Chondrocyte (in vitro differentiated cells): ENCODE measurements around the gene RNF128. TPM values are rescaled to one million over a fixed set of nuclear protein-coding genes. Genes with fewer than 3 reads are reported as not detected.

Experiments
- DNase-seq: peaks from one replicate; pipeline ENCODE4 v3.0.0; 2021; ENCODE audit warnings: mixed read lengths, low spot score
- H3K27ac Mint-ChIP-seq: one replicate; pipeline ENCODE4 v1.8.0; 2021; ENCODE audit warnings: mild to moderate bottlenecking, moderate library complexity, mixed read lengths; ENCODE audit not compliant: unreplicated experiment
- H3K27me3 Mint-ChIP-seq: 2 replicates; pipeline ENCODE4 v1.8.0; 2021; ENCODE audit warnings: low read depth, mixed read lengths
- H3K36me3 Mint-ChIP-seq: 2 replicates; pipeline ENCODE4 v1.8.0; 2021; ENCODE audit warnings: low read depth, mixed read lengths
- H3K4me1 Mint-ChIP-seq: 2 replicates; pipeline ENCODE4 v1.8.0; 2021; ENCODE audit warnings: low read depth, mild to moderate bottlenecking, mixed read lengths
- H3K4me3 Mint-ChIP-seq: one replicate; pipeline ENCODE4 v1.8.0; 2021; ENCODE audit warnings: mild to moderate bottlenecking, moderate library complexity, mixed read lengths; ENCODE audit not compliant: unreplicated experiment
- H3K9me3 Mint-ChIP-seq: 2 replicates; pipeline ENCODE4 v1.8.0; 2021; ENCODE audit warnings: low read depth, mixed read lengths
- CTCF ChIP-seq: fragments of 200-600 bp; sonication (generic); IDR thresholded peaks from 2 replicates; pipeline ENCODE4 v1.5.0; 2021; ENCODE audit warnings: antibody characterized with exemption, mild to moderate bottlenecking, moderate library complexity
- total RNA-seq: library from RNA; stranded (reverse); gene quantifications from 3 replicates; pipeline ENCODE4 v1.2.1, GENCODE V29; 2021

RNF128 gene
- total RNA-seq, 1 donor from 2014 or later = not detected

- H3K4me3 Mint-ChIP-seq = no peak overlapping the region
- no peak overlapping the region for H3K27ac Mint-ChIP-seq
- no peaks in the 10 kb centered on the region for H3K4me1 Mint-ChIP-seq
- DNase-seq = no peak
- no peak for TF ChIP-seq CTCF
- no peaks in the 10 kb centered on the region for H3K36me3 Mint-ChIP-seq
- peaks cover 9% of the 10 kb centered on the region for H3K9me3 Mint-ChIP-seq
- H3K27me3 Mint-ChIP-seq = peaks cover 6% of the 10 kb centered on the region
Measured at GRCh38 chrX:106698693-106699092, 27.8 kb upstream of the RNF128 start.

- H3K27me3 Mint-ChIP-seq = no peaks in the 10 kb centered on the region
- H3K27ac Mint-ChIP-seq = no peak overlapping the region
- peaks cover 9% of the 10 kb centered on the region for H3K9me3 Mint-ChIP-seq
- H3K36me3 Mint-ChIP-seq = no peaks in the 10 kb centered on the region
- peaks cover 1% of the 10 kb centered on the region for H3K4me1 Mint-ChIP-seq
- no peak for TF ChIP-seq CTCF
- H3K4me3 Mint-ChIP-seq = no peak overlapping the region
- no peak for DNase-seq
Measured at GRCh38 chrX:106702636-106703035, 23.9 kb upstream of the RNF128 start.

GRCh38 chrX:106706466-106706865, 20.0 kb upstream of the RNF128 start:
- peaks cover 11% of the 10 kb centered on the region for H3K4me1 Mint-ChIP-seq
- H3K4me3 Mint-ChIP-seq = no peak overlapping the region
- DNase-seq = no peak
- no peak overlapping the region for H3K27ac Mint-ChIP-seq
- no peaks in the 10 kb centered on the region for H3K9me3 Mint-ChIP-seq
- no peak for TF ChIP-seq CTCF
- H3K36me3 Mint-ChIP-seq = no peaks in the 10 kb centered on the region
- no peaks in the 10 kb centered on the region for H3K27me3 Mint-ChIP-seq

GRCh38 chrX:106707771-106708454, 18.6 kb upstream of the RNF128 start:
- no peaks in the 10 kb centered on the region for H3K9me3 Mint-ChIP-seq
- no peaks in the 10 kb centered on the region for H3K27me3 Mint-ChIP-seq
- no peaks in the 10 kb centered on the region for H3K36me3 Mint-ChIP-seq
- peaks cover 11% of the 10 kb centered on the region for H3K4me1 Mint-ChIP-seq
- no peak overlapping the region for H3K4me3 Mint-ChIP-seq
- TF ChIP-seq CTCF = no peak
- H3K27ac Mint-ChIP-seq = peak overlapping the region; percentile 65
- no peak for DNase-seq

GRCh38 chrX:106710771-106711170, 15.7 kb upstream of the RNF128 start:
- no peak overlapping the region for H3K4me3 Mint-ChIP-seq
- H3K9me3 Mint-ChIP-seq = no peaks in the 10 kb centered on the region
- no peak for DNase-seq
- H3K27me3 Mint-ChIP-seq = peaks cover 9% of the 10 kb centered on the region
- TF ChIP-seq CTCF = no peak
- no peaks in the 10 kb centered on the region for H3K36me3 Mint-ChIP-seq
- H3K4me1 Mint-ChIP-seq = peaks cover 11% of the 10 kb centered on the region
- H3K27ac Mint-ChIP-seq = no peak overlapping the region
